Measurements from ENCODE around the gene SERPINA1. TPM values are rescaled to one million over a fixed set of nuclear protein-coding genes. Genes with fewer than 3 reads are reported as not detected.

The SERPINA1 gene
- total RNA-seq, 1 experiment from 2014 or later = not detected

- no peaks in the 10 kb centered on the region for H3F3A ChIP-seq (ENCODE audit: insufficient read depth, low read depth)
- no peak overlapping the region for H2AFZ ChIP-seq
- no peak overlapping the region for H3K4me3 ChIP-seq
- no peaks in the 10 kb centered on the region for H3K79me2 ChIP-seq (ENCODE audit: low read depth)
- no TSS peak for BruUV-seq (replicated peaks)
- no peaks in the 10 kb centered on the region for H4K20me1 ChIP-seq (ENCODE audit: insufficient read depth)
- CTCF ChIA-PET = no interaction called here
- no peaks in the 10 kb centered on the region for H3K9me3 ChIP-seq (ENCODE audit: insufficient read depth, low read depth)
- intact Hi-C loops (cut with micrococcal nuclease; ENCODE audit: unreplicated experiment) = no loop called here
- POLR2A ChIA-PET (ENCODE audit: unreplicated experiment) = no interaction called here
- TF ChIP-seq EZH2 (IDR thresholded peaks at IDR 0.05; ENCODE audit: low read depth) (no peak), CTCF (conservative IDR thresholded peaks at IDR 0.05) (no peak)
- H3K27me3 ChIP-seq (ENCODE audit: insufficient read depth, low read depth) = no peaks in the 10 kb centered on the region
- H3K27ac ChIP-seq = no peak overlapping the region
- no peak overlapping the region for H3K4me2 ChIP-seq
- H3K9me2 ChIP-seq (ENCODE audit: insufficient read depth) = no peaks in the 10 kb centered on the region
- DNase-seq = no peak
- no peaks in the 10 kb centered on the region for H3K4me1 ChIP-seq (replicated peaks; ENCODE audit: insufficient read depth)
- no peaks in the 10 kb centered on the region for H3K36me3 ChIP-seq (ENCODE audit: low read depth)
Measured at GRCh38 chr14:94342334-94342934, 46.0 kb downstream of the SERPINA1 start.

DNA sequence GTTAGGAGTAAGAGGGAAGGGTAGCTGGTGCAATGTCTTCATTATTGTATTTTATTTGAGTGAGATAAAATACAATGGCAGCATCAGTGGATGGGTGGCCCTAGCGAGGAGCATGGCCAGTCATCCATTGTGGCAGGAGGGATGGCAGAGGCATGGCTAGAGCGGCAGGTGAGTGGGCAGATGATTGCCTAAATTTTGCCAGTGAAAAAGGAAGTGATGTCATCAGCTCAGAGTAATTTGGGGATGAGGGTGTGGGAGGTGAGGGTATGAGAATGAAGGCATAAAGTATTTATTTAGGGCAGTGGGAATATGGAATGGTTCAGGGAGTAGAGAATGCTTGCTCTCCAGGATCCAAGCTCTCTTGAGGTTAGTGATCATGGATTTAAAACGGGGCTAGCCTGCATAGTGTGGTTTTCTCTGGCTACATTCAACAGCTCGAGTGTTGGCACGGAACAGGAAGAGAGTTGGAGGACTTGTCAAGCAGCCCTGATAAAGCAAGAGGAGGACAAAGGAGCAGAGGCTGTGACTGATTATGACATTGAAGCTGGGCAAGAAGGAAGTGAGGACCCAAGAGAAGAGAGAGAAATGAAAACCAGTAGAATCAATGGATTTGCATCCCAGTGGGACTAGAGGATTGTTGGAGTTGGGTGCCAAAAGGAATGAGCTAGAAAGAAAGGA is 46.6 kb downstream of the SERPINA1 start:
- no TSS peak for BruUV-seq (replicated peaks)
- Histone ChIP-seq H3K4me3 (no peak overlapping the region), H3K27me3 (ENCODE audit: insufficient read depth, low read depth) (no peaks in the 10 kb centered on the region), H3K27ac (no peak overlapping the region), H3K79me2 (ENCODE audit: low read depth) (no peaks in the 10 kb centered on the region), H3K4me1 (replicated peaks; ENCODE audit: insufficient read depth) (no peaks in the 10 kb centered on the region), H2AFZ (no peak overlapping the region), H4K20me1 (ENCODE audit: insufficient read depth) (no peaks in the 10 kb centered on the region), H3K9me2 (ENCODE audit: insufficient read depth) (no peaks in the 10 kb centered on the region), H3K9me3 (ENCODE audit: insufficient read depth, low read depth) (no peaks in the 10 kb centered on the region), H3K4me2 (no peak overlapping the region), H3K36me3 (ENCODE audit: low read depth) (no peaks in the 10 kb centered on the region), H3F3A (ENCODE audit: insufficient read depth, low read depth) (no peaks in the 10 kb centered on the region)
- ChIA-PET POLR2A (ENCODE audit: unreplicated experiment) (no interaction called here), CTCF (no interaction called here)
- intact Hi-C loops (cut with micrococcal nuclease; ENCODE audit: unreplicated experiment) = no loop called here
- no peak for DNase-seq
- TF ChIP-seq EZH2 (IDR thresholded peaks at IDR 0.05; ENCODE audit: low read depth) (no peak), CTCF (conservative IDR thresholded peaks at IDR 0.05) (no peak)

- Histone ChIP-seq H3K27ac (no peak overlapping the region), H3K27me3 (ENCODE audit: insufficient read depth, low read depth) (no peaks in the 10 kb centered on the region), H2AFZ (no peak overlapping the region), H3K9me2 (ENCODE audit: insufficient read depth) (no peaks in the 10 kb centered on the region), H3K9me3 (ENCODE audit: insufficient read depth, low read depth) (no peaks in the 10 kb centered on the region), H3K36me3 (ENCODE audit: low read depth) (no peaks in the 10 kb centered on the region), H3K4me1 (replicated peaks; ENCODE audit: insufficient read depth) (no peaks in the 10 kb centered on the region), H3F3A (ENCODE audit: insufficient read depth, low read depth) (no peaks in the 10 kb centered on the region), H3K4me3 (no peak overlapping the region), H3K4me2 (no peak overlapping the region), H3K79me2 (ENCODE audit: low read depth) (no peaks in the 10 kb centered on the region), H4K20me1 (ENCODE audit: insufficient read depth) (no peaks in the 10 kb centered on the region)
- ChIA-PET POLR2A (ENCODE audit: unreplicated experiment) (no interaction called here), CTCF (no interaction called here)
- no TSS peak for BruUV-seq (replicated peaks)
- no peak for DNase-seq
- intact Hi-C loops (cut with micrococcal nuclease; ENCODE audit: unreplicated experiment) = no loop called here
- TF ChIP-seq CTCF (conservative IDR thresholded peaks at IDR 0.05) (no peak), EZH2 (IDR thresholded peaks at IDR 0.05; ENCODE audit: low read depth) (no peak)
Measured at GRCh38 chr14:94340533-94340932, 47.9 kb downstream of the SERPINA1 start.

Measured in PC-9 (cell line).